Measurements from ENCODE around the gene CBX2. TPM values are rescaled to one million over a fixed set of nuclear protein-coding genes. Genes with fewer than 3 reads are reported as not detected.

The CBX2 gene
- total and polyA plus RNA-seq, 2 experiments from 2014 or later = 0.11 to 0.13 TPM

- DNase-seq = no peak
- in situ Hi-C loops (cut with MboI) = no loop called here
- no peaks in the 10 kb centered on the region for H3K79me2 ChIP-seq (ENCODE audit: insufficient read depth)
- no peak overlapping the region for H3K4me3 ChIP-seq
- no peaks in the 10 kb centered on the region for H4K20me1 ChIP-seq (ENCODE audit: insufficient read depth)
- H3K4me1 ChIP-seq (ENCODE audit: insufficient read depth) = peaks cover 4% of the 10 kb centered on the region; the same call in 1 of the 2 replicates
- H3K9me3 ChIP-seq (ENCODE audit: low read depth) = no peaks in the 10 kb centered on the region
- no peaks in the 10 kb centered on the region for H3K9me2 ChIP-seq (ENCODE audit: insufficient read depth)
- H3K27me3 ChIP-seq (replicated peaks; ENCODE audit: insufficient read depth) = no peaks in the 10 kb centered on the region
- H3F3A ChIP-seq (ENCODE audit: insufficient read depth) = no peaks in the 10 kb centered on the region
- 85 to 89% methylated on average over 5 of the region's 5 CpGs for WGBS, 2 experiments (ENCODE audit: low coverage in 1 of 2, low lambda C conversion rate in 2 of 2, missing lambda C conversion rate in 2 of 2)
- H3K27ac ChIP-seq = no peak overlapping the region
- no peak overlapping the region for H3K9ac ChIP-seq
- no peak overlapping the region for H3K4me2 ChIP-seq (ENCODE audit: unreplicated experiment)
- H2AFZ ChIP-seq = no peak overlapping the region
- TF ChIP-seq EZH2phosphoT487 (IDR thresholded peaks at IDR 0.05; ENCODE audit: insufficient read depth, low read depth) = no peak
- no peak for TF ChIP-seq EZH2 (IDR thresholded peaks at IDR 0.05; ENCODE audit: insufficient read depth, poor library complexity, severe bottlenecking)
- H3K36me3 ChIP-seq (ENCODE audit: low read depth) = no peaks in the 10 kb centered on the region
Observed at GRCh38 chr17:79730437-79730768, 47.5 kb upstream of the CBX2 start.

- Histone ChIP-seq H3K27ac (no peak within 1 kb of the TSS), H3K9me3 (ENCODE audit: low read depth) (no peaks in the 10 kb centered on the region), H4K20me1 (ENCODE audit: insufficient read depth) (no peaks in the 10 kb centered on the region), H3K4me2 (ENCODE audit: unreplicated experiment) (no peak within 1 kb of the TSS), H3K4me3 (no peak within 1 kb of the TSS), H3F3A (ENCODE audit: insufficient read depth) (no peaks in the 10 kb centered on the region), H3K27me3 (replicated peaks; ENCODE audit: insufficient read depth) (no peaks in the 10 kb centered on the region), H3K9me2 (ENCODE audit: insufficient read depth) (no peaks in the 10 kb centered on the region), H3K79me2 (ENCODE audit: insufficient read depth) (no peaks in the 10 kb centered on the region), H3K9ac (no peak within 1 kb of the TSS), H3K36me3 (ENCODE audit: low read depth) (no peaks in the 10 kb centered on the region), H2AFZ (no peak within 1 kb of the TSS), H3K4me1 (ENCODE audit: insufficient read depth) (peaks cover 4% of the 10 kb centered on the region; the same call in 1 of the 2 replicates)
- in situ Hi-C loops (cut with MboI) = no loop called here
- DNase-seq = no peak
- whole genome bisulfite sequencing, 2 experiments (ENCODE audit: low coverage in 1 of 2, low lambda C conversion rate in 2 of 2, missing lambda C conversion rate in 2 of 2) = 84 to 86% methylated on average over 27 to 33 of the region's 33 CpGs
- TF ChIP-seq EZH2 (IDR thresholded peaks at IDR 0.05; ENCODE audit: insufficient read depth, poor library complexity, severe bottlenecking) = no peak
- no peak for TF ChIP-seq EZH2phosphoT487 (IDR thresholded peaks at IDR 0.05; ENCODE audit: insufficient read depth, low read depth)
Observed at GRCh38 chr17:79730769-79731483, 47.0 kb upstream of the CBX2 start, which contains the start of gene ENPP7. Gene ENPP7 (plus strand): TSS chr17:79730943. CDS start chr17:79731140, 197 bp downstream.

- no peak for DNase-seq
Observed at GRCh38 chr17:79732254-79732653, 45.7 kb upstream of the CBX2 start.

GRCh38 chr17:79732804-79733691, 44.9 kb upstream of the CBX2 start:
- in situ Hi-C loops (cut with MboI) = no loop called here
- Histone ChIP-seq H3K4me2 (ENCODE audit: unreplicated experiment) (no peak overlapping the region), H3K9me3 (ENCODE audit: low read depth) (no peaks in the 10 kb centered on the region), H3K4me1 (ENCODE audit: insufficient read depth) (peaks cover 4% of the 10 kb centered on the region; the same call in 1 of the 2 replicates), H4K20me1 (ENCODE audit: insufficient read depth) (no peaks in the 10 kb centered on the region), H3K4me3 (no peak overlapping the region), H3K9me2 (ENCODE audit: insufficient read depth) (no peaks in the 10 kb centered on the region), H3K9ac (no peak overlapping the region), H3K79me2 (ENCODE audit: insufficient read depth) (no peaks in the 10 kb centered on the region), H3F3A (ENCODE audit: insufficient read depth) (no peaks in the 10 kb centered on the region), H3K36me3 (ENCODE audit: low read depth) (no peaks in the 10 kb centered on the region), H2AFZ (no peak overlapping the region), H3K27me3 (replicated peaks; ENCODE audit: insufficient read depth) (no peaks in the 10 kb centered on the region), H3K27ac (no peak overlapping the region)
- WGBS, 2 experiments (ENCODE audit: low coverage in 1 of 2, low lambda C conversion rate in 2 of 2, missing lambda C conversion rate in 2 of 2) = 70 to 73% methylated on average over 35 of the region's 35 CpGs
- DNase-seq = no peak
- TF ChIP-seq EZH2 (IDR thresholded peaks at IDR 0.05; ENCODE audit: insufficient read depth, poor library complexity, severe bottlenecking) (no peak), EZH2phosphoT487 (IDR thresholded peaks at IDR 0.05; ENCODE audit: insufficient read depth, low read depth) (no peak)

More at GRCh38 chr17:79732254-79732653, 45.7 kb upstream of the CBX2 start:
- no peaks in the 10 kb centered on the region for H3K9me3 ChIP-seq (ENCODE audit: low read depth)
- in situ Hi-C loops (cut with MboI) = no loop called here
- H3K79me2 ChIP-seq (ENCODE audit: insufficient read depth) = no peaks in the 10 kb centered on the region
- no peak overlapping the region for H2AFZ ChIP-seq
- H4K20me1 ChIP-seq (ENCODE audit: insufficient read depth) = no peaks in the 10 kb centered on the region
- H3K4me2 ChIP-seq (ENCODE audit: unreplicated experiment) = no peak overlapping the region
- H3F3A ChIP-seq (ENCODE audit: insufficient read depth) = no peaks in the 10 kb centered on the region
- no peaks in the 10 kb centered on the region for H3K27me3 ChIP-seq (replicated peaks; ENCODE audit: insufficient read depth)
- peaks cover 4% of the 10 kb centered on the region; the same call in 1 of the 2 replicates for H3K4me1 ChIP-seq (ENCODE audit: insufficient read depth)
- no peak overlapping the region for H3K27ac ChIP-seq
- no peaks in the 10 kb centered on the region for H3K9me2 ChIP-seq (ENCODE audit: insufficient read depth)
- H3K9ac ChIP-seq = no peak overlapping the region
- H3K36me3 ChIP-seq (ENCODE audit: low read depth) = no peaks in the 10 kb centered on the region
- WGBS, 2 experiments (ENCODE audit: low coverage in 1 of 2, low lambda C conversion rate in 2 of 2, missing lambda C conversion rate in 2 of 2) = 79 to 83% methylated on average over 10 of the region's 10 CpGs
- H3K4me3 ChIP-seq = no peak overlapping the region
- TF ChIP-seq EZH2phosphoT487 (IDR thresholded peaks at IDR 0.05; ENCODE audit: insufficient read depth, low read depth) = no peak
- no peak for TF ChIP-seq EZH2 (IDR thresholded peaks at IDR 0.05; ENCODE audit: insufficient read depth, poor library complexity, severe bottlenecking)

Data from GM23248 (cell line).